ENCODE data around the gene VSX1.

Gene VSX1

GRCh38 chr20:25126204-25127029 is 44.5 kb upstream of the VSX1 start:
- no peak for TF ChIP-seq FOXP2 (optimal IDR thresholded peaks at IDR 0.05; ENCODE audit: borderline replicate concordance, extremely low read depth, extremely low read length, insufficient read depth)
- no peak for TF ChIP-seq POLR2AphosphoS5 (IDR thresholded peaks at IDR 0.05; ENCODE audit: low read depth, low read length)
- TF ChIP-seq TAF1 (IDR thresholded peaks at IDR 0.05; ENCODE audit: borderline replicate concordance, insufficient read depth, low read length), result no peak
- no peak for TF ChIP-seq SIN3A (IDR thresholded peaks at IDR 0.05; ENCODE audit: borderline replicate concordance, insufficient read depth, low read length)
- TF ChIP-seq, protein P1, sequence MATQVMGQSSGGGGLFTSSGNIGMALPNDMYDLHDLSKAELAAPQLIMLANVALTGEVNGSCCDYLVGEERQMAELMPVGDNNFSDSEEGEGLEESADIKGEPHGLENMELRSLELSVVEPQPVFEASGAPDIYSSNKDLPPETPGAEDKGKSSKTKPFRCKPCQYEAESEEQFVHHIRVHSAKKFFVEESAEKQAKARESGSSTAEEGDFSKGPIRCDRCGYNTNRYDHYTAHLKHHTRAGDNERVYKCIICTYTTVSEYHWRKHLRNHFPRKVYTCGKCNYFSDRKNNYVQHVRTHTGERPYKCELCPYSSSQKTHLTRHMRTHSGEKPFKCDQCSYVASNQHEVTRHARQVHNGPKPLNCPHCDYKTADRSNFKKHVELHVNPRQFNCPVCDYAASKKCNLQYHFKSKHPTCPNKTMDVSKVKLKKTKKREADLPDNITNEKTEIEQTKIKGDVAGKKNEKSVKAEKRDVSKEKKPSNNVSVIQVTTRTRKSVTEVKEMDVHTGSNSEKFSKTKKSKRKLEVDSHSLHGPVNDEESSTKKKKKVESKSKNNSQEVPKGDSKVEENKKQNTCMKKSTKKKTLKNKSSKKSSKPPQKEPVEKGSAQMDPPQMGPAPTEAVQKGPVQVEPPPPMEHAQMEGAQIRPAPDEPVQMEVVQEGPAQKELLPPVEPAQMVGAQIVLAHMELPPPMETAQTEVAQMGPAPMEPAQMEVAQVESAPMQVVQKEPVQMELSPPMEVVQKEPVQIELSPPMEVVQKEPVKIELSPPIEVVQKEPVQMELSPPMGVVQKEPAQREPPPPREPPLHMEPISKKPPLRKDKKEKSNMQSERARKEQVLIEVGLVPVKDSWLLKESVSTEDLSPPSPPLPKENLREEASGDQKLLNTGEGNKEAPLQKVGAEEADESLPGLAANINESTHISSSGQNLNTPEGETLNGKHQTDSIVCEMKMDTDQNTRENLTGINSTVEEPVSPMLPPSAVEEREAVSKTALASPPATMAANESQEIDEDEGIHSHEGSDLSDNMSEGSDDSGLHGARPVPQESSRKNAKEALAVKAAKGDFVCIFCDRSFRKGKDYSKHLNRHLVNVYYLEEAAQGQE (IDR thresholded peaks at IDR 0.05; ENCODE audit: insufficient read depth in 1 of 2, low read depth in 2 of 2, low read length in 2 of 2), result no peak

GRCh38 chr20:25125636-25126035 is 43.7 kb upstream of the VSX1 start:
- TF ChIP-seq SIN3A (IDR thresholded peaks at IDR 0.05; ENCODE audit: borderline replicate concordance, insufficient read depth, low read length), result no peak
- no peak for TF ChIP-seq FOXP2 (optimal IDR thresholded peaks at IDR 0.05; ENCODE audit: borderline replicate concordance, extremely low read depth, extremely low read length, insufficient read depth)
- TF ChIP-seq POLR2AphosphoS5 (IDR thresholded peaks at IDR 0.05; ENCODE audit: low read depth, low read length), result no peak
- TF ChIP-seq, protein P1 (IDR thresholded peaks at IDR 0.05; ENCODE audit: insufficient read depth in 1 of 2, low read depth in 2 of 2, low read length in 2 of 2), result no peak
- TF ChIP-seq TAF1 (IDR thresholded peaks at IDR 0.05; ENCODE audit: borderline replicate concordance, insufficient read depth, low read length), result no peak

GRCh38 chr20:25120920-25121319 is 39.0 kb upstream of the VSX1 start:
- no peak for TF ChIP-seq POLR2AphosphoS5 (IDR thresholded peaks at IDR 0.05; ENCODE audit: low read depth, low read length)
- no peak for TF ChIP-seq TAF1 (IDR thresholded peaks at IDR 0.05; ENCODE audit: borderline replicate concordance, insufficient read depth, low read length)
- TF ChIP-seq FOXP2 (optimal IDR thresholded peaks at IDR 0.05; ENCODE audit: borderline replicate concordance, extremely low read depth, extremely low read length, insufficient read depth), result no peak
- TF ChIP-seq, protein P1 (IDR thresholded peaks at IDR 0.05; ENCODE audit: insufficient read depth in 1 of 2, low read depth in 2 of 2, low read length in 2 of 2), result no peak
- no peak for TF ChIP-seq SIN3A (IDR thresholded peaks at IDR 0.05; ENCODE audit: borderline replicate concordance, insufficient read depth, low read length)

GRCh38 chr20:25120457-25120856 is 38.5 kb upstream of the VSX1 start:
- TF ChIP-seq, protein P1 (IDR thresholded peaks at IDR 0.05; ENCODE audit: insufficient read depth in 1 of 2, low read depth in 2 of 2, low read length in 2 of 2), result no peak
- TF ChIP-seq TAF1 (IDR thresholded peaks at IDR 0.05; ENCODE audit: borderline replicate concordance, insufficient read depth, low read length) (no peak), FOXP2 (optimal IDR thresholded peaks at IDR 0.05; ENCODE audit: borderline replicate concordance, extremely low read depth, extremely low read length, insufficient read depth) (no peak), POLR2AphosphoS5 (IDR thresholded peaks at IDR 0.05; ENCODE audit: low read depth, low read length) (no peak), SIN3A (IDR thresholded peaks at IDR 0.05; ENCODE audit: borderline replicate concordance, insufficient read depth, low read length) (no peak)

Data from PFSK-1 (cell line).